ENCODE data around the gene MYO16.

Gene MYO16

DNA sequence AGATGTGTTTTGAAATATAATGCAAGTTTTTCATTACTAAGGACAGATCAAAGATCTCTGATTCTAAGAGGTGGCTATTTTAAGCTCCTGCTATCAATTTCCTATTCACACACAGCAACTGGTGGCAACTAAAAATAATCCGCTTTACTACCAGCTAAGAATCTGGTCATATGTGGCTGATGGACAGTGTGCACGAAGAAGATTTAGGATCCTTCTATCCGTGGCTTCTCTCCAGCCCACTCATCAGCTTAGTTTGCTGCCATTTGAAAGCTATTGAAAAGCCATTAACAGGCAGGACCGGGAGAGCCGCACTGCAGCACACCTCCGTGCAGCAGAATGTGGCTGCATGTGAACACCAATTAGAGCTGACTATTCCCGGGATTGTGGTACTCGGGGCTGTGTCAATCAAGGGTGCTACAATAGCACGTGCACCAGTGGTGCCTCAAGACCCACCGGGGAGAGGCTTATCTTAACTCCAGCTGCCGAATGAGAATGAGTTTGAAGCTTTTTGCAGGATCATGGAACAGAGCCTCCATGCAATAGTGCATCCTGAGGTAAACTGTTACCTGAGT lies at the start of gene MYO16:
MYO16 (plus strand) TSS at position 431 of the 572 bp plus-strand sequence. CDS start 234 bp downstream, outside the sequence.
- CTCF ChIA-PET = no interaction called here
- Mint-ChIP-seq H3K27ac (peak within 1 kb of the TSS; percentile 11), H3K4me3 (no peak within 1 kb of the TSS), H3K4me1 (no peaks in the 10 kb centered on the region), H3K9me3 (peaks cover 3% of the 10 kb centered on the region), H3K27me3 (no peaks in the 10 kb centered on the region), H3K36me3 (no peaks in the 10 kb centered on the region)
- no peak for DNase-seq

DNA sequence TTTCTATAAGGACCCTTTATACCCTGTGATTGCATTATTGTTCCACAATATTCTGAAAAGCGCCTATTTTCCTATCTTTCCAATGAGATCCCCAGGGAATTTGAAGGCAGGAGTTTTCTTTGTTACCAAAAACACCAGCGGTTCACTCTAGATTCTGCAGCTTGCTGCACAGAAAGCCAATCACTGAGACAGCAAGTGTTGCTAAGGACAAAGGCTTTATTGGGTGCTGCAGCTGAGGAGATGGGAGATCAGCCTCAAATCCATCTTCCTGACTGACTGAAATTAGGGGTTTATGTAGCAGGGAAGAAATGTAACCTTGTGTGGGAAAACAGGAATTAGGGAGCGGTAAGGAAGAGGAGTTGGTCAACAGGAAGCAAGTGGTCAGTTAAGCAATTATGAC lies 42.6 kb upstream of the MYO16 start:
- Mint-ChIP-seq H3K4me1 (no peaks in the 10 kb centered on the region), H3K4me3 (no peak overlapping the region), H3K36me3 (no peaks in the 10 kb centered on the region), H3K27me3 (no peaks in the 10 kb centered on the region), H3K27ac (no peak overlapping the region), H3K9me3 (no peaks in the 10 kb centered on the region)
- DNase-seq = no peak
- CTCF ChIA-PET = no interaction called here

DNA sequence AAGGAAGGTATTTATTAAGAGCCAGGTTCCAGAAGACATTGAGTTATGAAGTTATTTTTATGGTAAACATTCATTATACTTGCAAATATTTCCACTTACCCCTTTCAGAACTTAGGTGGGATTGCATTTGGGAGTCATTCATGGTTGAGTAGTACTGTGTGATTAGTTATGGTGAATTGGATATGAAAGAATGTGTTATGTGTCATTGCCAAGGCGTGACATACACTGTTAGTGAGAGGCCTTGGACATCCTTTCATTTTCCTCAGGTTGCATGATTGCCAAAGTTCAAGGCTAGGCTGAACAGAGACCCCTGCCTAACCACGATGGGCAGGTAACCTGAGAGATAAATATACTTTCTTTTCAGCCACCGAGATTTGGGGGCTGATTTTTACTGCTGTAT lies 40.9 kb upstream of the MYO16 start:
- Mint-ChIP-seq H3K4me1 (no peaks in the 10 kb centered on the region), H3K27ac (no peak overlapping the region), H3K4me3 (no peak overlapping the region), H3K36me3 (no peaks in the 10 kb centered on the region), H3K27me3 (no peaks in the 10 kb centered on the region), H3K9me3 (no peaks in the 10 kb centered on the region)
- DNase-seq = no peak
- CTCF ChIA-PET = no interaction called here

DNA sequence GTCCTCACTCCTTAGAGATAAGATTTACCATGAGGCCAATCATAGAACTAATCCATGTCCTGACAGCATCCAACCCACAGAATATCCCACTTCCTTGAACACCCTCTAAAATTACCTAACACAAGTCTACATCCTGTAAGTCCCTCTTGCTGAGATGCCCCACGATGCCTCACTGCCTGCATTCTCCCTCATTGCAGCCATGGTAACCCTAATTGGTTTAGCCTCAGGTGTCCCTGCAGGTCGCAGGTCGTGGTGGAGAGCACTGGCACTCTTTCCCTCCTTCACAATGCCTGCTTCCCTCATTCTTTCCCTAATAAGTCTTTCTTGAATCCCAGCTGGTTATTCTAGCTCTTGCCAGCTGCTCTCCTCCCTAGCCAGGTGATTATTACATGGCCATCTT lies 35.3 kb upstream of the MYO16 start:
- Mint-ChIP-seq H3K9me3 (no peaks in the 10 kb centered on the region), H3K4me3 (no peak overlapping the region), H3K27me3 (peaks cover 7% of the 10 kb centered on the region)

DNA sequence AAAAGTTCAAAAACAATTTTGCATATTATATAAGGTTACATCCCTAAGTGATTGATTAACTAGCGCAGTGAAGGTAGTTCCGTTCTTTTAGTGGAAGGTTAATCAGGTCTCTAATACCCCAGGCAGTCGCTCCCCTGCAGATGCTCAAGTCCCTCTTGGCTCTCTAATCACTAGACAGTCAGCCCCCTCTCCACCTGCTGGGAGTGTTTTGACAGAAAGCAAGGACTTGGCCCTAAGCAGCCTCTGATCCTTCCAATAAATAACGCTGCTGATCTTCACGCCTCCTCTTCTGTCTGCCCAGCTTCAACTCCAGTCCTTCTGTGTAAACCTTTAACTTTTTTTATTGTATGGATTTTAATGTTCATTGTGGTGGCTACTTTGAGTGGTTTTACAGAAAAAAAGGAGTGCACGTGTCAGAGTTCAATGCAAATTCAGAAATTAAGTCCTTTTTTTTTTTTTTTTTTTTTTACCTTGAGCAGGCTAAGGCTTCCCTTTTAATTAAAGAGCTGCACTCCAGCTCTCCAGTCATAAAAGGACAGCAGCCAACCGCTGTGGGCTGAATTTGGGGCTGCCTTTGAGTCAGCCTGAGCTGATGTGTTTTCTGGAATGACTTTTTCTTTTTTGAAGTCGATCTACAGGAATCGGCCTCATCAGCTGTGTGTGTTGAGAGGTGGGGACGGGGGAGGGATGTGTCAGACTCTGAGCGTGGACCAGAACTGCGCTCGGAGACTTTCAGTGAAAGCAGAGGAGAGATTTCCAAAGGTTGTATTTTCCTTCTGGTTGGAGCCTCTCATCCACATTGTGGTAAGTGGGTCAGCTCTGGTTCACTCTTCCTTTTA lies 33.8 kb upstream of the MYO16 start:
- Mint-ChIP-seq H3K36me3 (no peaks in the 10 kb centered on the region), H3K9me3 (no peaks in the 10 kb centered on the region), H3K4me1 (no peaks in the 10 kb centered on the region), H3K27me3 (peaks cover 7% of the 10 kb centered on the region), H3K27ac (no peak overlapping the region), H3K4me3 (no peak overlapping the region)
- DNase-seq = no peak
- CTCF ChIA-PET = interaction anchor here (0.6 kb wide), 1 partner anchor 238 kb away, joined by 3 read pairs; no protein-coding TSS in a partner anchor

More for the DNA sequence above, 35.3 kb upstream of the MYO16 start:
- CTCF ChIA-PET = no interaction called here
- H3K27ac Mint-ChIP-seq = no peak overlapping the region
- H3K36me3 Mint-ChIP-seq = no peaks in the 10 kb centered on the region
- no peaks in the 10 kb centered on the region for H3K4me1 Mint-ChIP-seq
- DNase-seq = no peak

DNA sequence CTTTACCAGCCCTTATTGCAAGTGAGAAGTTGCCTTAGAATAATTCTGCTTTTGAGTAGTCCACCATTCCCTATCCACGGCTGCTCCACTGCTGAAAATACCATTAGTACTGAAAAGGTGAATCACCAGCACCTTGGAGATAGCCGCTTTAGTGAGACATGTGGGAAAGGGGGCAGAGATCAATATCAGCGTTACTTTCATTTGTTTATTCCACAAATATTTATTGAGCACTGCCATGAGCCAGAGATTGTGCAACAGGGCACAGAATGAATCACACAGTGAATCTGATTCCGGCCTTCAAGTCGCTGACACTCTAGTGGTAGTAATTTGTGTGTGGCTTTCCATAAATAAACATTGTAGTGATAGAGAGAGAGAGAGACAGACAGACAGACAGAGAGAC lies 31.5 kb upstream of the MYO16 start:
- DNase-seq = no peak
- Mint-ChIP-seq H3K4me1 (no peaks in the 10 kb centered on the region), H3K27me3 (peaks cover 7% of the 10 kb centered on the region), H3K9me3 (no peaks in the 10 kb centered on the region), H3K27ac (no peak overlapping the region), H3K4me3 (no peak overlapping the region), H3K36me3 (no peaks in the 10 kb centered on the region)
- CTCF ChIA-PET = no interaction called here

DNA sequence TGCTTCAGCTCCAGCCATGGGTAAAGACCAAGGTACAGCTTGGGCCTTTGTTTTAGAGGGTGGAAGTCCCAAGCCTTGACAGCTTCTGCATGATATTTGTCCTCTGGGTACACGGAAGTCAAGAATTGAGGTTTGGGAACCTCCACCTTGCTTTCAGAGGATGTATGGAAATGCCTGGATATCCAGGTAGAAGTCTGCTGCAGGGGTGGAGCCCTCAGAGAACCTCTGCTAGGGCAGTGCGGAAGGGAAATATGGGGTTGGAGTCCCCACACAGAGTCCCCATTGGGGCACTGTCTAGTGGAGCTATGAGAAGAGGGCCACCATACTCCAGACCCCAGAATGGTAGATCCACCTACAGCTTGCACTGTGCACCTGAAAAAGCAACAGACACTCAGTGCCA lies 23.0 kb upstream of the MYO16 start:
- no peaks in the 10 kb centered on the region for H3K27me3 Mint-ChIP-seq
- H3K4me1 Mint-ChIP-seq = no peaks in the 10 kb centered on the region
- H3K27ac Mint-ChIP-seq = no peak overlapping the region
- no peak overlapping the region for H3K4me3 Mint-ChIP-seq
- CTCF ChIA-PET = no interaction called here
- peaks cover 1% of the 10 kb centered on the region for H3K36me3 Mint-ChIP-seq
- no peak for DNase-seq
- H3K9me3 Mint-ChIP-seq = peaks cover 15% of the 10 kb centered on the region

DNA sequence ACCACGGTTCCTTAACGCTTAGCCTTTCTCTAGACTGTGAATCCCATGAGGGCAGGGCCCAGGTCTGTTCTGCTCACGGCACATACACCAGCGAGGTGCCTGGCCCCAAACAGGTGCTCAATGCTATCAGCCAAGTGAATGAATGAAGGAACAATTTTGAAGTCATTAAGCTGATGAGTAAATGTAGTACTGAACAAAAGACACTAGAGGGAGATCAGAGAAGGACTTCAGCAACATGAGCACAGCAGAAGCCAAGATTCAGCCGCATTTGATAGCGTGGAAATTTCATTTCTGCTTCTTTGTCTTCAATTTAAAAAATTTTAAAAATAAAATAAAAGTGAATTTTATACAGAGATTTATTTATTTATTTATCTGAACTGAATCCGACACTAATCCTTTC lies 20.1 kb upstream of the MYO16 start:
- peaks cover 1% of the 10 kb centered on the region for H3K36me3 Mint-ChIP-seq
- no peak overlapping the region for H3K4me3 Mint-ChIP-seq
- no peak for DNase-seq
- H3K27me3 Mint-ChIP-seq = no peaks in the 10 kb centered on the region
- peaks cover 15% of the 10 kb centered on the region for H3K9me3 Mint-ChIP-seq
- H3K27ac Mint-ChIP-seq = no peak overlapping the region
- CTCF ChIA-PET = interaction anchor here (1.0 to 1.9 kb wide), 3 partner anchors 9 to 288 kb away, joined by 3 to 6 read pairs (median 3); no protein-coding TSS in a partner anchor
- no peaks in the 10 kb centered on the region for H3K4me1 Mint-ChIP-seq

DNA sequence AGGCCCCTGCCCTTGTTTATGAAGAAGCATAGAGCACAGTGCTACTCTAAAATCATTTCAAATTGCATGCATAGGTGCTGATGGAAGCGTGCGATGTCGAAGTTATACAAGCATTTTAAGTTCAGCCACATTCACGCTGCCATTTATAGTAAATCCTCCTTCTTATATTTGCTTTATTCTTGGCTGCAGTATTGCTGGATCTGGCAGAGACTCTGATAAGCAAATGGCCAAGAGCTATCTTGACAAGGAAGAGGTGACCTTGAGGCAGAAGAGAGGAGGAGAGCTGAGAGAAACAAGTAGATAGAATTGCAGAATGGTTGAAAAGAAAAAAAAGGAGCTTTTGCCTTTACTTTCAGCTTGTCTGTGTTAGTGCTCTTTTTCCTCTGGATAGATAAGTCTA lies 18.9 kb upstream of the MYO16 start:
- peaks cover 14% of the 10 kb centered on the region for H3K9me3 Mint-ChIP-seq
- CTCF ChIA-PET = interaction anchor here (1.0 kb wide), 2 partner anchors 285 to 287 kb away, joined by 3 read pairs; no protein-coding TSS in a partner anchor

DNA sequence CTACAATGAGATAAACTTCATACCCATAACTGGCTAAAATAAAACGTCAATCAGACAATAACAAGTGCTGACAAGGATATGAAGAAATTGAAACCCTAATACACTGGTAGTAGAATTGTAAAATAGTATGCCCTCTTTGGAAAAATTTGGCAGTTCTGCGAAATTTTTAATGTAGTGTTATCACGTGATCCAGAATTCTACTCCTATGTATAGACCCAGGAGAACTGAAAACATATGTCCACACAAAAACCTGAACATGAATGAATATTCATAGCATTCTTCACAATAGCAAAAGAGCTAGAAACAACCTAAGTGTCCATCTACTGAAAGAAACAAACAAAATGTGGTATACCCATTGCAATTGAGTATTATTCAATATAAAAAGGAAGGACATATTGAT lies 14.2 kb upstream of the MYO16 start:
- CTCF ChIA-PET = no interaction called here
- H3K27me3 Mint-ChIP-seq = no peaks in the 10 kb centered on the region
- no peak overlapping the region for H3K27ac Mint-ChIP-seq
- no peaks in the 10 kb centered on the region for H3K9me3 Mint-ChIP-seq
- DNase-seq = no peak
- no peaks in the 10 kb centered on the region for H3K36me3 Mint-ChIP-seq
- no peaks in the 10 kb centered on the region for H3K4me1 Mint-ChIP-seq
- no peak overlapping the region for H3K4me3 Mint-ChIP-seq

More for the DNA sequence above, 18.9 kb upstream of the MYO16 start:
- DNase-seq = no peak
- H3K36me3 Mint-ChIP-seq = peaks cover 1% of the 10 kb centered on the region
- no peaks in the 10 kb centered on the region for H3K4me1 Mint-ChIP-seq
- H3K4me3 Mint-ChIP-seq = no peak overlapping the region
- no peaks in the 10 kb centered on the region for H3K27me3 Mint-ChIP-seq
- H3K27ac Mint-ChIP-seq = no peak overlapping the region

DNA sequence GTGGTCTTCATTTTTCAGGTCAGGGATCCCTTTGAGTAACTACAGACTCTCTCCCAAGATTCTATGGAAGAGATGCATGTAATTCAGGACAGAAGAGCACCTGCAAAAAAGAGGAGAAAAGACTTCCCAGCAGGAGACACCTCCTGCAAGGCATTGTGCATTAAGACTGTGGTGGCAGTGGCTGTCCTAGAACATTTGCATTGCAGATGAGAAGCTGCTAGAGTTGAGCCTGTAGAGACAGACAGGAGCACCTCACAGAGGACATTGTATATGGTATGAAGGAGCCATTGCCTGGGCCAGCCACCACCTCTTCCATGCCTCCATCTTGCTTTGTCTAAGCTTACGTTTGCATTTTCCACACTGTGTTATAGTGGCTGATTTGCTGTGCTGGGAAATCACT lies 11.2 kb upstream of the MYO16 start:
- Mint-ChIP-seq H3K4me1 (no peaks in the 10 kb centered on the region), H3K9me3 (no peaks in the 10 kb centered on the region), H3K27ac (no peak overlapping the region), H3K36me3 (no peaks in the 10 kb centered on the region), H3K4me3 (no peak overlapping the region), H3K27me3 (no peaks in the 10 kb centered on the region)
- no peak for DNase-seq
- CTCF ChIA-PET = no interaction called here

DNA sequence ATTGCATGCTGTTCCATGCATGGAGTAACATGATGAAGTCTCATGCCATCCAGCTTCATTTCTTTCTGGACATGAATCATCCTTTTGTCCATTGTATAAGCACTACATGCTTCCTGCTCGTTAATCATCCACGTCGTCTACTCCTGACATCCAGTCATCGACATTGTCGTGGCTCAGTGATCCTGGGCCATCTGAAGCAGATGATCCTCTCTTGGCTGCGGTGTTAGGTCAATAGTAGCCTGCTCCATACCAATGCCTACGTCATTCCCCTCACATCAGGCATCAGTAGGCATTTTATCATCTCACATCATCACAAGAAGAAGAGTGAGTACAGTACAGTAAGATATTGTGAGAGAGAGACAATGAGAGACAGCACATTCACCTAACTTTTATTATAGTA lies 7.9 kb upstream of the MYO16 start:
- CTCF ChIA-PET = no interaction called here
- Mint-ChIP-seq H3K4me3 (no peak overlapping the region), H3K9me3 (peaks cover 3% of the 10 kb centered on the region), H3K27ac (no peak overlapping the region), H3K4me1 (no peaks in the 10 kb centered on the region), H3K27me3 (no peaks in the 10 kb centered on the region), H3K36me3 (no peaks in the 10 kb centered on the region)
- no peak for DNase-seq

DNA sequence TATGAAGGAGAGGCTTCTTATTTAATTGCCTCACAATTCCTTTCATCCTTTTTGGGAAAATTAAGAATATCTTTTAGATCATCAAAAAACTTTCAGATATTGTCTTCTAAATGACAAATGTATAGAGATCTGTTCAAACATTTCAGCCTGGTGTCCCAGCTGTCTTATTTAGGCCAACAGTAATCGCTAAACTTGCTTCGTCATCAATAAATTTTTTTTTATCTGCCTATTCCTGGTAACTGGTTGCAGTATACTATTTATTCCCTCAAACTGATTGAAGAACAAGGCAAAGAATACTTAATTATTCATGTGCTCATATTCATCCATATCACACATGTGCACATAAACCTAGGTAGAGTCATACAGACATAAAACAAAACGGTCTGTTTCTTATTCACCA lies 5.3 kb upstream of the MYO16 start:
- no peak for DNase-seq
- Mint-ChIP-seq H3K27me3 (no peaks in the 10 kb centered on the region), H3K9me3 (peaks cover 3% of the 10 kb centered on the region), H3K27ac (no peak overlapping the region), H3K4me1 (no peaks in the 10 kb centered on the region), H3K4me3 (no peak overlapping the region), H3K36me3 (no peaks in the 10 kb centered on the region)
- CTCF ChIA-PET = no interaction called here

DNA sequence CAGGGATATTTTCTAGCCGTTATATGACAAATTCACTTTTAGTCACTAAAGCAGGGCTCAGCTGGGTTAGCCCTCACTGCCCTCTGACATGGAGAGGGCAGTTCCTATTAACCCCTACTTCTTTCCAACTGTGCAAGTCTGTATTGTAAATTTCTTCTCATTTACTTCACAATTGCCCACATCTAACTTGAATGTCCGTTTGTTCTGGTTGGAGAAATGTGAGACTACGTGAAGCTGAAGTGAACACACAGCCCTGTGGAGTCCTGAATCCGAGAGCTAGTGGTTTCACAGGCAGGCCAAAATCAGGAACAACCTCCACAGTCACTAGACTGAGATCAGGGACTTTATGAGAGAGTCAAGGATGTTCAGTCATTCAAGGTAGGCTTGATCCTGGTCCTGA lies 4.4 kb upstream of the MYO16 start:
- Mint-ChIP-seq H3K27ac (no peak overlapping the region), H3K36me3 (no peaks in the 10 kb centered on the region), H3K9me3 (peaks cover 3% of the 10 kb centered on the region), H3K4me3 (no peak overlapping the region), H3K4me1 (no peaks in the 10 kb centered on the region), H3K27me3 (no peaks in the 10 kb centered on the region)
- no peak for DNase-seq
- CTCF ChIA-PET = no interaction called here

DNA sequence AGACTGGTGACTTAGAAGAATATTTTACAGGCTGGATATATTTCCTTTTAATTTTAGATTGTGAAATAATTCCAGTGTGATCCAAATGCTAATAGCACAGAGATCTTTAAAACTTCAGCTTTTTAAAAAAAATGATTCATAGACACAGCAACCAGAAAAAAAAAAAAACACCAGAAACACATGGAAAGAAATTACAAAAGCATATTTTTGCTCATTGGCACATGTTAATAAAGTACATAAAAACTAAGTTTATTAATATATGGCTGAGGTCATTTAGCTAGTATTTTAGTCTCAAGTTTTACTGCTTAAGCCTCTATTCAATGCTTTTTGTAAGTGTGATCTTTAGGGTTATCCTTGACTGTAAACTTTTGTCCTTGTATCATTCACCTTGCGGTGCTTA lies 577 bp downstream of the MYO16 start:
- peaks cover 3% of the 10 kb centered on the region for H3K9me3 Mint-ChIP-seq
- no peak overlapping the region for H3K4me3 Mint-ChIP-seq
- DNase-seq = no peak
- no peaks in the 10 kb centered on the region for H3K4me1 Mint-ChIP-seq
- no peaks in the 10 kb centered on the region for H3K27me3 Mint-ChIP-seq
- CTCF ChIA-PET = no interaction called here
- H3K36me3 Mint-ChIP-seq = no peaks in the 10 kb centered on the region
- H3K27ac Mint-ChIP-seq = no peak overlapping the region

All from activated naive CD4-positive, alpha-beta T cell treated with anti-CD3 and anti-CD28 coated beads, Interleukin-2, amount 10 ng/mL, durations not matched to agents 7 days and 5 days (primary cell).